GM19438 (cell line): Measurements from ENCODE around the gene CLCN7.

ENCODE experiments used
- ATAC-seq: cut with Tn5 transposase; IDR thresholded peaks from one replicate; pipeline ENCODE4 v1.9.1; 2021; ENCODE audit warnings: low read depth; ENCODE audit not compliant: unreplicated experiment

CLCN7 gene

GRCh38 chr16:1432388-1433262, 42.2 kb downstream of the CLCN7 start:
- ATAC-seq, result no peak

DNA sequence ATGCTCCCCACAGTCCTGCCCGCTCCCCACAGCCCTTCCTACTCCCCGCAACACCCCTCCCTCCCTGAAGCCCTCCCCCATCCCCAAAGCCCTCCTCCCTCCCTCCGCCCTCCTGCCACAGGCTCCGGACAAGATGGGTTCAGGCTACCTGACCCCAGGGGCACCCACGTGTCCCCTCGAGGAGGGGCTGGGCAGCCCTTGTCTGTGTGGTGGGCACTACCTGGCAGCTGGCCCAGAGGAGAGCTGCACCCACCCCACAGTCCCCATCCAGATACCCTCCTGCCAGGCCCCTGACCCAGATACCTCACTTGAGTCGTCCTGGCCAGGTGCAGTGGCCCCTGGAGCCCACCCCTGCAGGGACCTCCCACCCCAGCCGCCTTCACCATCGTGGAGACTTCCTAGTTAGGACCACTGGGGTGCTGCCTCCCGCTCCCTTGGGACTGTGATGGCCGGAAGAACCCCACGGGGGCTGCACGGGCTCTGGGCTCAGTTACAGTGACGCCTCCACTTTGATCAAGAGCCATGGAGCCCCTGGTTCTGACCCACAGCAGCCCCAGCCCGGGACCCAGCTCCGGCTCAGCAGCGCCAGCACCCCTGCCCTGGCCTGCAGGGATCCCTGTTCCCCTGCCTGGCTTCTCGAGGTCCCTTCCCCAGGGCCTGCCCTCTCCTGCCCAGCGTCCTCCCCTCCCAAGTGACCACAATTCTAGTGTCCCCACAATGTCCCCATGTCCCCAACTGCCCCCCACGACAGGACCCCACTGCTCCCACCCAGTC, 43.1 kb downstream of the CLCN7 start:
- no peak for ATAC-seq

DNA sequence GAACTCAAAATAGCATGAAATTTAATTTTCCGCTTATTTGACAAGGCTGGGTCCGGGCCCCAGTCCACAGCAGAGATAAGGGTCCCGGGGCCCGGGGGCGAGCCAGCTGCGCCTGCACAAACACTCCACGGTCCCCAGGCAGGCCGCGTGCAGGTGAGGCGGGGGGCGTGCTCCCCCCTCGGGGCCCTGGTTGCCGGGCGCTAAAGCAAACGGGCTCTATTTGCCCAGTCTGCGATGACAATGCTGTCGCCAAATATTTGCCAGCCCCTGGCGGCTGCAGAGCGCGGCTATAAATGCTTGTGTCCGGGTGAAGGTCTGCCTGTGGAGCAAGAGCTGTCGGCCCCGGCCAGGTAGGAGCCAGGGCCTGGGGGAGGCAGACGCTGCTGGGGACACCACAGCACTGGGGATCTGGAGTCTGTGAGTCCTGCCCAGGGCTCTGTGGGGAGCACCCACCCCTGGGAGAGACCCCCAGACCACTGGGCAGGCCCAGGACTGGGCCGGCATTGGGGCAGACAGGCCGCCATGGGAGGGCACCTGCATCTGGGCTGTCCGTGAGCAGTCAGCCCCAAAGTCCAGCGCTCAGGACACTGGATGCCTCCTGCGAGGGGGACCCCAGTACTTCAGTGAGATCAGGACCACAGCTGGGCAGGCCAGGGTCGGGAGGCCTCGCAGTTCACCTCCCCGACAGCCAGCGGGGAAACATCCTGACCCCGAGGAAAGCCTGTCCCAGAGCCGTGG, 43.9 kb downstream of the CLCN7 start, which contains the start of gene PERCC1:
PERCC1 (plus strand) TSS at position 320 of the 738 bp plus-strand sequence. CDS start 1,516 bp downstream, outside the sequence.
- no peak for ATAC-seq

- ATAC-seq, result no peak
These were observed 44.5 kb downstream of the CLCN7 start for GRCh38 chr16:1430214-1430758.

DNA sequence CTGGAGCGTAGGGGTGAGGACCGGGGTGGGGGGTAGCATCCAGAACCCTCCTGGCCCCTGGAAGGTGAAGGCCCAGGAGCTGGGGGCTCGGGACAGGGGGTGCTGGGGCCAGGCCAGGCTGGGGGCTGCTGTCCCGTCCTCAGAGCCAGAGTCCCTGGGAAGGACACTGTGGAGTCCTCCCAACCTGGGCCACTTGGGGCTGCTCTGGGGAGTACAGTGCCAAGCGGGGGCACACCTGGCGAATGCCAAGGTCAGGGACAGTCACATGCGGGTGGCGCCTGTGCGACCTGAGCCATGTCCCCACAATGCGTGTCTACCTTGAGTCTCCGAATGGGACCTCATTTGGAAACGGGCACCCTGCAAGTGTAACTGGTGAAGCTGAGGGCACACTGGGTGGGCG, 45.2 kb downstream of the CLCN7 start:
- ATAC-seq, result no peak

- no peak for ATAC-seq
These were observed 45.8 kb downstream of the CLCN7 start for GRCh38 chr16:1429012-1429411.

DNA sequence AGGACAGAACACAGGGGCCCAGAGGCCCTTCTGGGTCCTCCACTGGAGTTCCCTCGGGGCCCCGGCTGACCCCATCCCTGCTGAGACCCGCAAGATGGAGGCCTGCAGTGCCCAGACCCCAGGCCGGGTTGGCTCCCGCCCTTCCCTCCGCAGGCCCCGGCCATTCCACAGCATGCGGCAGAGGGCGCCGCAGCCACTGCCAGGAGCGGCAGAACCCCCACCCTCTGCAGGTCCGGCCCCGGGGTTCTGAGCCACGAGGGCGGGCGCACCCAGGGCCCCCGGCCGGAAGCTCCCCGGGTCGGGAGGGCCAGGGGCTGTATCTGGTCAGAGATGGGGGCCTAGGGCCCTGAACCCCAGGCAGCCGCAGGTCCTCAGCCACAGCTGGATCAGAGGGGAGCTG, 46.3 kb downstream of the CLCN7 start:
- ATAC-seq, result no peak

GRCh38 chr16:1427473-1428461, 47.1 kb downstream of the CLCN7 start:
- no peak for ATAC-seq

GRCh38 chr16:1426734-1427471, 47.9 kb downstream of the CLCN7 start:
- no peak for ATAC-seq

DNA sequence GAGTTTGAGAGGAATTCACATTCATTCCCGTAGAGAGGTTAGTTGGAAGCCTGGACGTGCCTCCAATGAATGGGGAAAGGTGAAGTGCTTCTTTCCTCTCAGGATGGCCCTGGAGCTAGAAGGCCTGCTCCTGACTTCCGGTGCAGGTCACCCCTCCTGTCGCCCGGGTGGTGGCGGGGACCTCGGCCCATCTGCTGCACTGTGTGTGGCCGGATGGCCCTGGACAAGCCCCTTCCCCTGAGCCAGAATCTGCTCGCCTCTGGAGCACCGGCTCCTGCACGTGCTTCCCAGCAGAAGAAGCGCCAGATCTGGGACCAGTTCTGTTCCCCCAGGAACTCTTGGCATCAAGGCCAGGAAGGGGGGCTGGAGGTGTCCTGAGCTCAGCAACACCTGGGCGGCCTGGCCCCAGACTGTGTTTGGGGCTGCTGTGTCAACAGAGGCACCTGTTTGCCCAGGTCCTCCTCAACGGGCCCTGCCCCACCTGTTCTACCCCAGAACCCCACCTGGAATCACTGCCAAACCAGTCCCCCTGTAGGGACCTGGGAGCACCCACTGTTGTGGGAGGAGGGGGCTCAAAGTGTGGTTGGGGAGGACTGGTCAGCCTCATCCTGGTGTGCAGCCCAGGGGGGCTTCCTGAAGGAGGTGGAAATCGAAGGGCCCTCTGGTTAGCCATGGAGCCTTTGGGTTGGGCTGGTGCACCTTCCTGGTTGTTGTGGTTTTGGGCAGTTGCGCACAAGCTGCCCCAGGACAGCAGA, 49.0 kb downstream of the CLCN7 start:
- ATAC-seq, result no peak

DNA sequence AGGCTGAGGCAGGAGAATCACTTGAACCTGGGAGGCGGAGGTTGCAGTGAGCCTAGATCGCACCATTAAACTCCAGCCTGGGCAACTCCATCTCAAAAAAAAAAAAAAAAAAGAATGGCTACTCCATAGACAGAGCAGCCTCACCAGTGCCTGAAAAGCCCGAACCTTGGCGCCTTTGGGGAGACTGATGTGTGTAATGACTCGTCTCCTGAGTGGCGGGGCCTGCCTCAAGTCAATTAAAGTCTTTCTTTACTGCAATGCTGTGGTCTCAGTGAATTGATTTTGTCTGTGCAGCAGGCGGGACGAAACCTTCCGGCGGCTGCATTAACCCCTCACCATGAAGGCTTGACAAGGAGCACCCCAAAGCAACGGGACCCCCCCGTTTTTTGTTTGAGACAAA, 50.8 kb downstream of the CLCN7 start:
- ATAC-seq, result no peak

DNA sequence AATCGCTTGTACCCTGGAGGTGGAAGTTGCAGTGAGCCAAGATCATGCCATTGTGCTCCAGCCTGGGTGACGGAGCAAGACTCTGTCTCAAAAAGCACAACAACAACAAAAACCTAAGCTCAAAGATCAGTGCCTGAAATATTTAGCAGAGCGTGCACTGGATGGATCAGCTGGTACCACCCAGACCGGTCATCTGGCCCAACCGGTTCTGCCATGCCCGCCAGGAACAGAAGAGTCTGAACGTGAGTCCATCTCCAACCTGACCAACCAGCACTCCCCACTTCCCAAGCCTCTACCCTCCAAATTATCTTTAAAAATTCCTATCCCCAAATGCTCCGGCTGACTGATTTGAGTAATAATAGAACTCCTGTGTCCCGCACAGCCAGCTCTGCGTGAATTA, 52.8 kb downstream of the CLCN7 start:
- ATAC-seq, result no peak

DNA sequence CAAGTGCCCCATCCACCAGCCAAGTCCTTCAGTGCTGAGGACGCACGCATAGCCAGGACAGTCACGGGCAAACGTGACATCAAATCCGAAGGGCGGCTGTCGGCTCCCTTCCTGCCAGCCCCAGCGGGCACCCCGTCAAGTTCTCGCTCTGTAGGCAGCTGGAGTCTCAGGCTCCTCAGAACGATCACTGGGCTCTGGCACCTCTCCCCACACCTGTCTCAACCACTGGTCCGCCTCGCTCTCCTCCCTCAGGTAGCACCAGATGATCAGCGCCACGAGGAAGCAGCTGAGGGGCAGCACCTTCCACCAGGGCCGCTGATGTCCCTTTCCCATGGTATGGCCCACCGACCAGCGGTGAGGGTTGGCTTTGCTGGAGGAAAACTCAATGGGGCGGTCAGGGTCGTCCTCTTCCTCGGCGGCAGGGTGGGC, 54.7 kb downstream of the CLCN7 start:
- no peak for ATAC-seq

- ATAC-seq, result no peak
These were observed 58.3 kb downstream of the CLCN7 start for GRCh38 chr16:1416521-1416941.

DNA sequence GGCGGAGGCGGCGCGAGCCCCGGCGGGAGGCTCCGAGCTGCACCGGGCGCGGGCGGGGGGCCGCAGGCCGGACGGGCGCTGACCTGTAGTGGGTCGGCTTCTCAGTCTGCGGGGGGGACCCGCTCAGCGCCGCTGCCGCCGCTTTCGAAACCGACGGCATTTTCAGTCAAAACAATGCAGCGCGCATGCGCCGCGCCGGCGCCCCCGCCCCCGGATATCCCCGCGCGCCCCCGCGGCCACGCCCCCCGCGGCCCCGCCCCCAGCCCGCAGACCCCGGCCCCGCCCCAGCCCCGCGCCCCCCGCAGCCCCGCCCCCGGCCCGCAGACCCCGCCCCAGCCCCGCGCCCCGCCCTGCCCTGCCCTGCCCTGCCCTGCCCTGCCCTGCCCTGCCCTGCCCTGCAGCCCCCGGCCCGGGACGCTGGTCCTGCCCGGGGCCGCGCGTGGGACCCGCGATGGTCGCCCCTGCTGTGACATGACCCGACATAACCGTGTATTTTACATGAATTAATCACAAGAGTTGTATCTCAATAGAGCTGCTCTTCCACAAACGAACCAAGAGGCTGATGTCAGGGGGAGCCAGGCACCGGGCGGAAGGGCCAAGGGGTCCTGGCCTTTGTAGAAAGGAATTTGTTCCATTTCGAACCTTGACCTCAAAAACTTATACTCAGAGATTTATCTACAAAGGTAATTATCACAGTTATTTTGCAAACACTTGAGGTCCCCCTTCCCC, 60.1 kb downstream of the CLCN7 start, which contains the start of gene UNKL:
UNKL (minus strand) TSS at position 173 of the 729 bp plus-strand sequence; CDS start at position 160, 13 bp downstream.
- no peak for ATAC-seq

GRCh38 chr16:1413684-1414531, 60.9 kb downstream of the CLCN7 start:
- no peak for ATAC-seq
